Mucosa of descending colon (tissue), 3 donors: ENCODE data around the gene SPHK2. TPM values are rescaled to one million over a fixed set of nuclear protein-coding genes. Genes with fewer than 3 reads are reported as not detected.

Experiments used
- ATAC-seq: fragments of 200-7000 bp; cut with Tn5 transposase; one replicate; pipeline ENCODE4 v1.9.1; 2020; ENCODE audit warnings: mild to moderate bottlenecking, moderate library complexity
- DNase-seq, 3 donors: peaks; one replicate each; pipeline ENCODE4 v3.0.0-alpha.2; 2020
- H3K36me3 ChIP-seq: fragments of 200-600 bp; one replicate; pipeline ENCODE4 v1.8.0; 2021; ENCODE audit warnings: low read depth, mild to moderate bottlenecking
- H3K4me1 ChIP-seq: fragments of 200-600 bp; one replicate; pipeline ENCODE4 v1.8.0; 2021; ENCODE audit warnings: low read depth, mild to moderate bottlenecking
- H3K4me3 ChIP-seq: fragments of 200-600 bp; one replicate; pipeline ENCODE4 v1.8.0; 2021; ENCODE audit warnings: mild to moderate bottlenecking
- H3K9me3 ChIP-seq: fragments of 200-600 bp; one replicate; pipeline ENCODE4 v1.8.0; 2021; ENCODE audit warnings: mild to moderate bottlenecking
- intact Hi-C, 2 donors: fragments of 100-400 bp; cut with DNase I in 1 of 2; cut with micrococcal nuclease in 1 of 2; formaldehyde crosslinking; loops; one replicate each; pipeline versions ENCODE4 v1.11.0 to v1.11.1; 2022; cut with DNase I, micrococcal nuclease
- long read RNA-seq, 2 donors: library from polyadenylated mRNA; unstranded; transcript quantifications; one replicate each; pipeline ENCODE4 v2.0.0, GENCODE V29; 2019 to 2021
- total RNA-seq, 3 donors: library from RNA; stranded (reverse); fragmentation: NEBNext Ultra II Directional in 2 of 3; extraction: Animal tissue kit (Norgen Biotek cat#: 25700) in 2 of 3; gene quantifications; one replicate each; pipeline versions ENCODE4 v1.2.1 to v1.2.4, GENCODE V29; 2021 to 2023
- TF ChIP-seq, protein P1 (sequence below): fragments of 200-600 bp; IDR thresholded peaks from one replicate; pipeline ENCODE4 v1.8.0; 2022; ENCODE audit warnings: antibody characterized with exemption, mild to moderate bottlenecking
- donor health status: DM: no; HTN: no; CAD: no; lungs with moderate emphysema.
- donor health status: DM: no; HTN: no; CAD: no.
- donor health status: DM: no; HTN: yes; CAD: no.

SPHK2 gene, protein sequence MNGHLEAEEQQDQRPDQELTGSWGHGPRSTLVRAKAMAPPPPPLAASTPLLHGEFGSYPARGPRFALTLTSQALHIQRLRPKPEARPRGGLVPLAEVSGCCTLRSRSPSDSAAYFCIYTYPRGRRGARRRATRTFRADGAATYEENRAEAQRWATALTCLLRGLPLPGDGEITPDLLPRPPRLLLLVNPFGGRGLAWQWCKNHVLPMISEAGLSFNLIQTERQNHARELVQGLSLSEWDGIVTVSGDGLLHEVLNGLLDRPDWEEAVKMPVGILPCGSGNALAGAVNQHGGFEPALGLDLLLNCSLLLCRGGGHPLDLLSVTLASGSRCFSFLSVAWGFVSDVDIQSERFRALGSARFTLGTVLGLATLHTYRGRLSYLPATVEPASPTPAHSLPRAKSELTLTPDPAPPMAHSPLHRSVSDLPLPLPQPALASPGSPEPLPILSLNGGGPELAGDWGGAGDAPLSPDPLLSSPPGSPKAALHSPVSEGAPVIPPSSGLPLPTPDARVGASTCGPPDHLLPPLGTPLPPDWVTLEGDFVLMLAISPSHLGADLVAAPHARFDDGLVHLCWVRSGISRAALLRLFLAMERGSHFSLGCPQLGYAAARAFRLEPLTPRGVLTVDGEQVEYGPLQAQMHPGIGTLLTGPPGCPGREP
- 10 to 100 TPM; 37.9 to 54.8 (median 50.2) TPM for total RNA-seq
- long read RNA-seq, donor 1, transcript SPHK2-207 (1 exons, 1,786 nt) = major isoform, 6 of 44 reads
- long read RNA-seq, donor 1, partial matches to known transcripts = 12 of 44 reads
- long read RNA-seq, donor 1, other reads (novel, unspliced or antisense) = 20 of 44 reads
- long read RNA-seq, donor 2, partial matches to known transcripts = 5 of 6 reads
- long read RNA-seq, donor 2, other reads (novel, unspliced or antisense) = 1 of 6 reads

DNA sequence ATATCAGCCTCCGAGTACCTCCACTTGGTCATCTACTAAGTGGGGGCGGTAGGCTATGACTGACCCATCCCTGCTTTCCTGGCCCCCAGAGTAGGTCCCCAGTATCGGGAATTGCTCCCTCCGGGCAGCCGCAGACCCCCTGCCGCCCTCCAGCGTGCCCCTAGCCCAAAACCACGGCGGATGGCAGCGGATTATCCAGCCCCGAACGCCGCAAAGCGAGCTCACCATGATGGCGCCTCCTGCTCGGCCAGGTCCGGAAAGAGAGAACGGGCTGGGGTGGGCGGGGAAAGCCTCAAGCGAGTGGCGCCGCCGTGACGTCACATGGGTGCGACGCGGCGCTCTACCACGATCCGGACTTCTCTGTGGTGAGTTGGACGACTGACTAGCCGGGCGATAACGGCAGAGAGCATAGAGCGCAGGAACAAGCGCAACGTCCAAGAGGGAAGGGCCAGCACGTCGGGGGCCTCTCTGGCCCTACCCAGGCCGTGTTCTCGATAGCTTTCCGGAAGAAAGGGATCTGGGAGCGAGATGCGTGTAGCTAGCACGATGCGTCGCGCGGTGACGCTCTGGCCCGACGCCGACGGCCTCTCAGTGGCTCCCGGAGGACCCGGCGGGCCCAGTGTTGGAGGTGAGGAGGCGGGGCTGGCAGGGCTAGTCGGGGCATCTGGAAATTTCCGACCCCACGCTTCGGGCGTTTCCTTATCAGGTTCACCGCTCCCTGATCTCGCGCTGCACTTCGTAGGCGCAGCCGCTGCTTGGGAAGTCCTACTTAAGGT is at the start of gene SPHK2, which contains the start of gene RPL18:
Gene SPHK2, plus strand, starts transcription at position 591 of the 776 bp plus-strand sequence. CDS start 1,009 bp downstream, outside the sequence.
Gene RPL18, minus strand, starts transcription at position 263 of the 776 bp plus-strand sequence. Its CDS starts 35 bp downstream, at position 228.
- TF ChIP-seq, protein P1, sequence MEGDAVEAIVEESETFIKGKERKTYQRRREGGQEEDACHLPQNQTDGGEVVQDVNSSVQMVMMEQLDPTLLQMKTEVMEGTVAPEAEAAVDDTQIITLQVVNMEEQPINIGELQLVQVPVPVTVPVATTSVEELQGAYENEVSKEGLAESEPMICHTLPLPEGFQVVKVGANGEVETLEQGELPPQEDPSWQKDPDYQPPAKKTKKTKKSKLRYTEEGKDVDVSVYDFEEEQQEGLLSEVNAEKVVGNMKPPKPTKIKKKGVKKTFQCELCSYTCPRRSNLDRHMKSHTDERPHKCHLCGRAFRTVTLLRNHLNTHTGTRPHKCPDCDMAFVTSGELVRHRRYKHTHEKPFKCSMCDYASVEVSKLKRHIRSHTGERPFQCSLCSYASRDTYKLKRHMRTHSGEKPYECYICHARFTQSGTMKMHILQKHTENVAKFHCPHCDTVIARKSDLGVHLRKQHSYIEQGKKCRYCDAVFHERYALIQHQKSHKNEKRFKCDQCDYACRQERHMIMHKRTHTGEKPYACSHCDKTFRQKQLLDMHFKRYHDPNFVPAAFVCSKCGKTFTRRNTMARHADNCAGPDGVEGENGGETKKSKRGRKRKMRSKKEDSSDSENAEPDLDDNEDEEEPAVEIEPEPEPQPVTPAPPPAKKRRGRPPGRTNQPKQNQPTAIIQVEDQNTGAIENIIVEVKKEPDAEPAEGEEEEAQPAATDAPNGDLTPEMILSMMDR = peak; percentile 7
- intact Hi-C loops = no loop called here
- Histone ChIP-seq H3K4me3 (peak within 1 kb of the TSS; percentile 86), H3K4me1 (peaks cover 44% of the 10 kb centered on the region), H3K9me3 (no peaks in the 10 kb centered on the region), H3K36me3 (peaks cover 3% of the 10 kb centered on the region)
- ATAC-seq = peak; percentile 74
- peak; percentile 96 to 99 (median 97) for DNase-seq

DNA sequence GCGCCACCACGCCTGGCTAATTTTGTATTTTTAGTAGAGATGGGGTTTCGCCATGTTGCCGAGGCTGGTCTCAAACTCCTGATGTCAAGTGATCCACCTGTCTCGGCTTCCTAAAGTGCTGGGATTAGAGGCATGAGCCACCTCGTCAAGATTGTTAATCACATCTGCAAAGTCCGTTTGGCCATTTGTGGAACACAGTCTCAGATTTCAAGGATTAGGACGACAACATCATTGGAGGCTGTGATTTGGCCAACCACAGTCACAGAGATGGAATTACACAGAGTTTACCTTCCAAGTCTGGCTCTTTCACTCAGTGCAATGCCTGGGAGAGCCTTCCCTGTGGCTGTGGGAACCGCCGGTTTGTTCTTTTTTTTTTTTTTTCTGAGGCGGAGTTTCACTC is 49.5 kb upstream of the SPHK2 start:
- ATAC-seq (no peak), DNase-seq (no peak)
- intact Hi-C loops = no loop called here
- TF ChIP-seq, protein P1 = no peak
- Histone ChIP-seq H3K36me3 (no peaks in the 10 kb centered on the region), H3K9me3 (no peaks in the 10 kb centered on the region), H3K4me3 (no peak overlapping the region), H3K4me1 (no peaks in the 10 kb centered on the region)

DNA sequence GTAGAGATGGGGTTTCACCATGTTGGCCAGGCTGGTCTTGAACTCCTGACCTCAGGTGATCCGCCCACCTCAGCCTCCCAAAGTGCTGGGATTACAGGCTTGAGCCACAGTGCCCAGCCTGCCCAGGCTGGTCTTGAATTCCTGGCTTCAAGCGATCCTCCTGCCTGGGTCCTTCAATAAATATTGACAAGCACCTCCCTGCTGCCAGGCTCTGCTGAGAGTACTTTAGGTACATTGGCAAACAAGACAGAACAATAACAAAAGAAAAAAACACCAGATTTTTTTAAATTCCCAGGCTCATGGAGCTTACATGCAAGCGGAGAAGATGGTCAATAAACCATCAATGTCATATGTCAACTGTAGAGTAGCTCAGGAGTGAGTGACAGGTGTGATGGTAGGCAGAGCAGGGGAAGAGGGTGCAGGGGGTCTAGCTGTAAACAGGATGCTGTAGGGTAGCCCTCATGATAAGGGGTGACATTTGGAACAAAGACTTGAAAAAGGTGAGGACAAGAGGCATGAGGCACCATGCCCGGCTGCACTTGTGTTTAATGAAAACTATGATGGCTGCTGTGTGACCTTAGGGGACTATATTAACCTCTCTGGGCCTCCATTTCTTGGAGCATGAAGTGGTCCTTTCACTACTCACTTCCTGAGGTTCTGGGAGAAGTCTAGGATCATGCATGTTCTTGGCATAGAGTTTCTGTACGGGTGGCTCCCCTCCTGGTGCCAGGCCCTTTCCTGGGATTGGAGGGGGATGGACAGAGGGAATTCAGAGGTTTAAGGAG is 47.7 kb upstream of the SPHK2 start:
- ATAC-seq = no peak
- no peak overlapping the region for H3K4me3 ChIP-seq
- DNase-seq = no peak
- intact Hi-C loops = no loop called here
- H3K36me3 ChIP-seq = no peaks in the 10 kb centered on the region
- H3K9me3 ChIP-seq = no peaks in the 10 kb centered on the region
- TF ChIP-seq, protein P1 = no peak
- no peaks in the 10 kb centered on the region for H3K4me1 ChIP-seq

DNA sequence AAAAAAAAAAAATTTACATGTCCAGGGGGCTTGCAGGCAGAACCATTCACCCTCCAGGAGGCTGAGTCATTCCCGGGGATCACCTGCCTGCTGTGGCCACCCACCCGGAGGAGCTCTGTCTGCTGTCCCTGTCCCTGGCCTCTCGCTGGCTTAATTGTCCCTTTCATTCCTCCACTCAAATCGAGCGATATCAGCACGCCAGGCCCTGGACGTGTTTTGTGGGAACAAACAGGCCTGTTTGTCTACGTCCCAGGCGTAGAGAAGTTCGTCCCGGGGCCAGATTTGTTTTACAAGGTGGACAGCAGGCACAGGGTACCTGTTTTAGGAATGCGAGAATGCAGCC is 46.2 kb upstream of the SPHK2 start:
- no peaks in the 10 kb centered on the region for H3K9me3 ChIP-seq
- ATAC-seq (no peak), DNase-seq (no peak)
- intact Hi-C loops = no loop called here
- no peak overlapping the region for H3K4me3 ChIP-seq
- TF ChIP-seq, protein P1 = no peak
- no peaks in the 10 kb centered on the region for H3K36me3 ChIP-seq
- H3K4me1 ChIP-seq = no peaks in the 10 kb centered on the region
